ENCODE data around the gene RASAL2.

- TF ChIP-seq POLR2A (IDR thresholded peaks at IDR 0.05): no peak
- TF ChIP-seq POLR2AphosphoS5 (IDR thresholded peaks at IDR 0.05): no peak
- no peak for TF ChIP-seq CTCF (IDR thresholded peaks at IDR 0.05)
- TF ChIP-seq EP300 (IDR thresholded peaks at IDR 0.05): no peak
Observed at GRCh38 chr1:178496410-178497135, 402.7 kb downstream of the RASAL2 start, which contains the start of gene CLEC20A.

All from suprapubic skin (tissue), 4 donors.